Measurements from ENCODE around the gene SLC43A2.
"Not testable (repeated sequence)": the region's sequence is repeated elsewhere in the genome, so short reads cannot be mapped to it uniquely, and the experiment has no call there.

Gene SLC43A2

DNA sequence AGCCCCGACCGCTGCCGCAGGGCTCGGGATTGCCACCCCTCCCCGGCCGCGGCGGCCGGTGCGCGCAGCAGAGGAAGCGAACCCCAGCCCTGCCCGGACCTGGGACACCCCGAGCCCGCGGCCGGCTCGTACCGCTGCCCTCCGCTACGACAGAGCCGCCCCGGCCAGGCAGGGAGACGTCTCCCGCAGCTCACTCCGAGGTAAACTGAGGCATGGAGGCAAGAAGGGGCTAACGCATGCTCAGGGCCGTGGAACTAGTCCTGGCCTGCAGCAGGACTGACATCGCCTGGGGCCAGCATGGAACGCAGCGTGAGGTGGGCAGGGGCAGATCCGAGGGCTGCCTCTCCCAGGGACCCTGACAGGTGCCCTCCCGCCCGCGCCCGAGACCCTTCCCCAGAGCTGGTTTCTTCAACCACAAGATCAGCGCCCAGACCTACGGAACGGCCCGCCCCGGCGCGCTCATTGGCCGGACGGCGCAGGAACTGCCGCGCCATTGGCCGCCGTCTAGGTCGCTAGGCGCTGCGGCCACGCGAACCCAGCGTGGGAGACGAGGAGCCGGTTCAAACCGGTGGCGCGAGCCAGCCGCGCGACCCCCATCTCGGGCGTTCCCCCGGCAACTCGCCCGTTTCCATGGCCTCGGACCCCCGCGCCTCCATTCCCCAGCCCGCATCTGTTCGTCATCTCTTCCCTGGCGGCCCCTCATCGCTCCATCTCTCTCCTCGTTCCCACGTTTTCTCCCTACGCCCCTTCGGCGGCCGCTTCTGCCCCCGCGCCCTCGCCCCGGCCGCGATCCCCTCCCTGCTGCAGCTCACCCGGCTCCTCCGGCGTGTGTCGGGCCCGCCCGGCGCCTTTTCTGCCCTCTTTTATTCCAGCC lies at the start of gene SLC43A2:
Gene SLC43A2, minus strand, starts transcription at position 853 of the 874 bp plus-strand sequence. CDS start 960 bp downstream, outside the sequence.
- peak; percentile 41 for DNase-seq

DNA sequence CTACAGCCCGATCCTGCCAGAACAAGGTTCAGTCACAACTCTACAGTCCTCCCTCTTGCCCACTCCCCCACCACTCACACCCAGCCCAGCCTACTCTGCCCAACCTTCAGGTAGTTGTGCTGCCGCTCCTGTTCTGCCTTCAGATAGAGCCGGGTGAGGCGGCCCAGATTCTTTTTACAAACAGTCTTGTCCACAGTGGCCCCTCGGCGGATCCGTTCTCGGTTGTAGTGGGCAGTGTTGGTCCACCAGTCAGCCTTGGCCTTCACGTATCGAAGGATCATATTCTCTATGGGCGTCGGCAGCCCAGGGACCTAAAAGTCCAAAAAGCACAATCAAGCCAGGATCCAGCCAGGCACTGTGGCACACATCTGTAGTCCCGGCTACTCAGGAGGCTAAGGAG lies 47.8 kb upstream of the SLC43A2 start:
- DNase-seq: no peak

- DNase-seq: no peak
Observed at GRCh38 chr17:1673041-1673785, 44.6 kb upstream of the SLC43A2 start.

DNA sequence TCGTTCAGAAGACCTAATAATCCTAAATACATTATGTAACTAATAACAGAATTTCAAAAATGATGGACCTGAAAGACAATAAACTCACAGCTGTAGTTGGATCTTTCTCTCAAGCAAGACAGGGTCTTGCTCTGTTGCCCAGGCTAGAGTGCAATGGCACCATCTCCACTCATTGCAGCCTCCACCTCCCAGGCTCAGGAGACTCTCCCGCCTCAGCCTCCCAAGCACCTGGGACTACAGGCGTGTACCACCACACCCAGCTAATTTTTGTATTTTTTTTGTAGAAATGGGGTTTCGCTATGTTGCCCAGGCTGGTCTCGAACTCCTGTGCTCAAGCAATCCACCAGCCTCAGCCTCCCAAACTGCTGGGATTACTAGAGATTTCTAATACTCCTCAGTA lies 35.3 kb upstream of the SLC43A2 start:
- not testable (repeated sequence) for DNase-seq

- DNase-seq: no peak
Observed at GRCh38 chr17:1661045-1661444, 32.4 kb upstream of the SLC43A2 start.

DNA sequence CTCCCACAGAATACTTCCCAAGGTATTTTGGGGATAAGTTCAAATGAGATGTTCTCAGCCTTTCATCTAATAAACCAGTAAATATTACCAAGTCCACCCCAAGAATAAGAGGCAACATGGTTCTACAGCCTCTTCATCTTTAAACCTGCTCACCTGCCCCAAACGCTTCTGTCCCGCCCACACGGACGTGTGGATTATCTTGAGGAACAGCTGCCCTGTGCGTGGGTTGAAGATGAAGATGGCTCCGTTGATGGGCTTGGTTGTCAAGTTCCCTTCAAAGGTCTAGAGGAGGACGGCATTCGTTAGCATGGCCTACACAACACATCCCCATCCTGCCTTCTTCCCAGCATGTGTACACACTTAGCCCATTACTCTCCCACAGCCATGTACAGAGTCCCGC lies 29.5 kb upstream of the SLC43A2 start:
- DNase-seq: no peak

GRCh38 chr17:1653735-1654134 lies 25.1 kb upstream of the SLC43A2 start:
- DNase-seq: no peak

- not testable (repeated sequence) for DNase-seq
Observed at GRCh38 chr17:1652794-1653193, 24.2 kb upstream of the SLC43A2 start.

GRCh38 chr17:1651559-1651844 lies 22.9 kb upstream of the SLC43A2 start:
- DNase-seq: no peak

DNA sequence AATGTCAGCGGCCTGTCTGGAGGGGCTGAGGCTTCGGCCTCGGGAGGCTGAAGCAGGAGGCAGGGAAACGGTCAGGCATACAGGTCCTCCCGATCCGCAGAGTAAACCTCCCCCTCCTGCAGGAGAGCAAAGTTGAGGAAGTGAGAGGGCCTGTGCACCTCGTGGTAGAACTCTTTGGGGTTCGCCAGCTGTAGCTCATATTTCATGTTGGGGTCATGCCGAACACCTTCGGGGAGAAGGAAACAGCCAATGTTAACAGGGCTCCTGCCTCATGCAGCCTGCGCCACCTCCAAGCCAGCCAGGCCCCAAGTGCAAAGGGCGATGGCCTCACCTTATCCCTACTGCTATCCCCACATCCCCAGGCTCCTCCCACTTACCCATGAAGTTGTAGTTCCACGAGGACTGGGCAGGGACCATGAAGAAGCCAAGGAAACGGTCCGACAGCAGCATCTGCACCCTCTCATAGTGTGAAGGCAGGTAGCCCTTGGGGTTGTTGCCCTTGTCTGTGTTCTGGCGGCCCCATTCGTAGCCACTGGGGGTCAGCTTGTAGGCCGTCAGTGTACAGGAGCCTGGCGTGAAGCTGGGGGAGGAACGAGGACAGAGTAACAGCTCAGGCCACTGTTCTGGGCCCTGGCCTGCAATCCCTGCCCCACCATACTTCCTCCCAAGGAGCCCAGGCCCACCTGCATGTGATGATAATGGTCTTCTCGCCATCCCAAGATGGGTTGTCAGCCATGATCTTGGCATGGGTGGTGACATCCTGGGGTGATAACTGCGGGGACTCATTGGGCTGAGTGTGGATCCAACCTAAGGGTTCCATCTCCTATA lies 22.3 kb upstream of the SLC43A2 start:
- DNase-seq: no peak

DNA sequence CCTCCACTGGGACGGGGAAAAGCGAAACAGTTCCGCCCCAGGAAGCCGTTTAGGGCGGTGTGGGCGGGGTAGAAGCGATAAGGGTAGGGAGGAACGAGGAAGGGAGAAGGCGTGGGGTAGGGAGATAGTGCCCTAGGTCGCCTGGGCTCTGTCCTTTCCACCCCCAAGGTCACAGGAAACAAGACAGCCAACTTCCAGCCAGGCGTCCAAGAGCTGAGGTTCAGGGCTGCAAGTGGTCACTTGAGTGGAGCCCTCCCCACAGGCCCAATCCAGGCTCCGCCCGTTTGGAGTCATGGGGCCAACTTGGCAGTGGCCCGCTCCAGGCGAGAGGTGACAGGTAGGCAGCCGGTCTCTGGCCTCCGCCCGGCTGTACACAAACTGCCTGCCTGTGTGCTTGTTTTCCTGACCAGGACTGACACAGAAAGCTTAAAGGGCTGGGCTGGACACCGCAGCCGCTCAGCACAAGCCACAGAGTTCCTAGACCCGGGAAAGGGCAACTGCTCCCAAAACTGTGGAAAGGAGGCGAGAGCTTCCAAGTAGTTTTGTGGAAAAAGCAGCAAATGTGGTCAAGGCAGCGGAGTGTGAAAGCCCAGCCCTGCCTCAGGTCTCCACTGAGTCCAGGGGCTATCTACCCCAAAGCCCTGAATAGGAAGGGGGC lies 21.3 kb upstream of the SLC43A2 start, which contains the start of gene RILP:
Gene RILP, minus strand, starts transcription at position 23 of the 658 bp plus-strand sequence. CDS start 62 bp downstream, outside the sequence.
- peak; percentile 27 for DNase-seq

DNA sequence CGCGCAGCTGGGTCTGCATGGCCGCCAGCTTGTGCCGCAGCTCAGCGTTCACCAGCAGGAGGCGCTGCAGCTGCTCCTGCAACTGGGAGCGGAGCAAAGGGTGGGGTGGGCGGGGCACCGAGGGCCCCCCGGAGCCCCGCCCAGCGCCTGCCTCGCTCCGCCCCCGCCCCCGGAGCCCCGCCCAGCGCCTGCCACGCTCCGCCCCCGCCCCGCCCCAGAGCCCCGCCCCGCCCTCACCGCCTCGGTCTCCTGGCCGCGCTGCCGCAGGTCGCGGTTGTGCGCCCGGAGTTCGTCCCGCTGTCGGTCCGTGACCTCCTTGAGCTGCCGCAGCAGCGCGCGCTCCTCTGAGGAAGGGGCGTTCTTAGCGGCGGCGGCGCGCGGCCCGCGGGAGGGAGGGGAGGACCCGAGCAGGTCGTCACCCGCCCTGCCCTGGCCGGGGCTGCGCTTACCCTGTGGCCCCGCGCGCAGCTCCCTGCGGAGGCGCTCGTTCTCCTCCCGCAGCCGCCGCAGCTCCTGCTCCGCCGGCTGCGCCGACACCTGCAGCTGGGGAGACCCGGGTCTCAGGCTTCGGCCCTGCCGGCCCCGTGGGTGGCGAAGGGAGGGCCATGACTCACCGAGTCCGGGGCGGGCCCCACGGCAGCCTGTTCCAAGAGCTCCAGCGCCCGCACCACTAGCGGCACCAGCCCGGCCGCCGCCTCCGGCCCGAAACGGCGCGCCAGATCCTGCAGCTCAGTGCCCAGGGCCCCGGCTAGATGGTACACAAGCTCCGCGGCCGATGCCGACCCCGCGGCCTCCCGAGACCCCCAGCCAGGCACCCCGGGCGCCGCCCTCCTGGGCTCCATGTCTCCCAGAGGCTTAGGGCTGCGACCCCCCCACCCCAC lies 20.6 kb upstream of the SLC43A2 start:
- peak; percentile 73 for DNase-seq

DNA sequence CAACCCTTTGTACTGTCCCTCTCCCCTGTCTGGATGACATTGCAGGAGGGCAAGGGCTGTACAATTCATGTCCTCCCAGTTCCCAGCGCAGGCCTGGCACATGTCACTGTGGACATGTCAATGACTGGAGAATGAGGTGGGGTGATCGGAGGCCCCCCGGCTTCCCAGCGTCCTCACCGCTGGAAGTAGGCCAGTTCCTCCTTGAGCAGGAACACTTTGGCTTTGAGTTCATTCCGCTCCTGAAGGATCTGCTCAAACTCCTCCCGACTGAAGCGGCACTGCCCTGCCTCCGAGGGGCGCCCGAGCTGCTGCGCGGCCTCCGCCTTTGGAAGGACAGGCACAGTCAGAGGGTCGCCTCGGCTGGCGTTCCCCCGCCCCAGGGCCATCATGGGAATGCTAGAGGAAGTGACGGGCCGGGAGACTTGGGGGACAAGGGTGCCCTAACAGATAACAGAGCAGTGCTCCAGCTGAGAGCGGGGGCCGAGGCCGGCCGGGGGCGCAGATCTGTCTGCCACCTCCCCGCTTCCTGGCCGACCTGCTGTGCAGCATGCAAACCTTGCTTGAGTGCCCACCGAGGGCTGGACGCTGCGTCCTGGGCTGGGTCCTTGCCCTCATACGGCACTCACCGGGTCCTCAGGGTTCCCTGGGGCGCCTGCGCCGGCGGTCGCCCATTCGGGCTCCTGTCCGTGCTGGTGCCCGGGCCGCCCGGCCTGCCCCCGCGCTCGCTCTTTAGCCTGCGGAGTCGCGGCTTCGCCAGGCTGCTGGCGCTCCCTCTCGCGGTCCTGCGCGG lies 19.7 kb upstream of the SLC43A2 start:
- DNase-seq: no peak

DNA sequence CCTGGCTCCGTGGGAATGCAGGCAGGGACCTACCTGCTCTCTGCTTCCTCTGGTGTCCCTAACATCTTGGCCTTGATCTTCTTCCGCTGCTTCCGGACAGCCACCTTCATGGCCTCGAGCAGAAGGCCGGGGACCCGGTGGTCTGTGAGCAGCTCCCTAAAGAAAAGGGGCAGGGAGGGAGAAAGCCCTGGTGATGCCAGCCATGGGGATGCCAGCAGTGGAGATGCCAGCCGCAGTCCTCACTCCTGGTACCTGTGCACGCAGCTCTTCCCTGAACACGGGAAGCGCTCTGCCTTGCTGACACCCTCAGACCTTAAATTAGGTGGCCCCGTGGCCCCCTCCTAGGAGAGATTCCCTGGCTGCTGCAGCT lies 19.2 kb upstream of the SLC43A2 start:
- DNase-seq: no peak

- no peak for DNase-seq
Observed at GRCh38 chr17:1646199-1646875, 17.7 kb upstream of the SLC43A2 start.

DNA sequence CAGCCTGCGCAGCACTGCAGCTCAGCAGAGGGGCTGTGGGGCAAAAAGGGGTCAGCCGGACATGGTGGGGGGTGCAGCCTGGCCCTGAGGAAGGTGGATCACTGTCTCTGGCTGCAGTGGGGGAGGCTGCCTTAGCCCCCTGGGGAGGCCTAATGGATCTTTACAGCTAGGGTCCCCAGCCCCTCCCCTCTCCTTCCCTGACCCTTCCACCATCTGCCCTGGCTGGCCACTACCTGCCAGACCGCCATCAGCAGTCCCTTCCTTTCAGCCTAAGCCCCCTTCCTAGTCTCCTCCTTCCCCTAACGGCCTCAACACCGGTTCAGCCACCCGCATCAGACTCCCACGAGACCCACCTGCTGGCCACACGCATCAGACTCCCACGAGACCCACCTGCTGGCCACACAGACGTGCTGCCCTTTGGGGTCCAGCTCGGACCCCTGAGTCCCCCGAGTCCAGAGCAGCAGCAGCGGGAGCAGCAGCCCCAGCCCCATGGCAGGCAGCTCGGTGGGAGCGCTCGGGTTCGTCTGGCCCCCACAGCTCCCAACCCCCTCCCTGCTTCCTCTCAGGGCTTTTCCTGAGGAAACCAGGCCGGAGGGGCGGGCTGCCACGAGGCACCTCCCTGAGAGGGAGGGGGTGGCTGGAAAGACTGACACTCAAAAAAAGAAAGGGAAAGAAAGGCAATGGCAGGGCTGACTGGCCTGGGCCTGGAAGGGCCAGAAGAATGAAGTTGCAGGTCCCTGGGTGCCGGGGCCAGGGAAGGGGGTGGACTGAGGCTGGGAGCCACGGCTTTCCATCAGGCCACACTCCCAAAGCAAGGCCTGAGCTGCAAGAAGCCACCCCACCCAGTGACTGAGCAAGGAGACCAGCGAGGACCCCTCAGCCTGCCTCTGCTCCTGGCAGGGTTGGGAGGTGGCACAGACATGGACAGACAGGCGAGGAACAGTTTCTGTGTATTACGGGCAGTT lies 16.9 kb upstream of the SLC43A2 start, which contains the start of gene SCARF1:
Gene SCARF1, minus strand, starts transcription at position 526 of the 965 bp plus-strand sequence. Its CDS starts 35 bp downstream, at position 491.
- no peak for DNase-seq

- DNase-seq: no peak
Observed at GRCh38 chr17:1644493-1645206, 16.0 kb upstream of the SLC43A2 start.

DNA sequence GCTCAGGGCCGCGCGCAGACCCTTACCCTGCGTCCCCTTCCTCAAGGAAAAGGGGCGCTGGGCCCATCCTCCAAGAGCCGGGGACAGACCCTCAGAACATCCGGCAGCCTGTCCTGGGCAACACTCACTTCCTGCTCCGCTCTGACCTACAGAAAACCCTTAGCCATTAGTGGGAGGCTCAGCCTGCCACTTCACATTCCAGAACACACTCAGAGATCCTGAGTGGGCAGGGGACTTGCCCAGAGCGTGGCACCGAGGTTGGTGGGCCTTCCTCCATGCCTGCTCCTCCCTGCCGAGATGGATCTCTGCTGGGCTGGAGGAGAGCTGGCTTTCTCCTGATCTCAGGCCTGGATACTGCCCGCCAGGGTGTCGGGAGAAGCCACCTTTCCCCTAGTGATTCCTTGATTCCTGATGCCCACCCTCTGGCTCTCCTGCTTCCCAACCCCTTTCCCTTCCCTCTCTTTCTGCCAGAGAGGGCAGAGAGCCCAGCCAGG lies 15.4 kb upstream of the SLC43A2 start:
- DNase-seq: no peak

Measured in NCI-H2029 (cell line).